ENCODE data around the gene DYNLL1. TPM values are rescaled to one million over a fixed set of nuclear protein-coding genes. Genes with fewer than 3 reads are reported as not detected.

DYNLL1 gene
- total RNA-seq, 1 experiment from 2014 or later, result 618 TPM

DNA sequence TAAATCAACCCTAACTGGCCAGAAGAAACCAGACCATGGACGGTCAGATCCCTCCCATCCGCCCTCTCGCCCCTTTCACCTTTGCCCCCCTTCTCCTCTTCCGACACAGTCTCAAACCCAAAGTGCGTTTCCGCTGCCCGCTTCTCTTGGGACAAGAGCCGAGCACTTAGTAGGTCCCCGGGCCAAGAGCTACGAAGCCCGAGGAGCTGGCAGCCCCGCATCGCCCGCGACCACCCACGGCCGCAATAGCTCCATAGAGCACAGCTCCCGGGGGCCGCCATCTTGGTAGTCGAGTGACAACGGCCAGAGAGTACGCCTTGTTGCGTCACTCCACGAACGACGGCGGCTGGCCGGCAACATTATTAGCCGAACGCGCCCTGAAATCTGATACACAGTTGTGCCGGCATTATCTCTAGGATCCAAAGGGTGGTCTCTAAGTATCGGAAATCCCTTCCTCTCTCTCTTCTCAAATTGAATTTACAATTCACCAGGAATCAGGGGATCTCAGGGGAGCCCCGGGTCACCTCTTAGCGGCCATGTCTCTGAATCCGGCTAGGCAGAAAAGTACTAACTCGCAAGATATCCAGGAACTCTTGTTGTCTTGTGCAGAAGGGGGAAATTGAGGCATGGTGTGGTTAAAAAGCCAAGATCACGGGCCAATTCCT, 33.1 kb downstream of the DYNLL1 start, which contains the start of gene COQ5:
TSS of gene COQ5 (minus strand) at position 298 of the 665 bp plus-strand sequence. CDS start at position 281, 17 bp downstream.
- Mint-ChIP-seq H3K27ac (peak within 1 kb of the TSS; percentile 99 to 100 (median 100)), H3K36me3 (ENCODE audit: insufficient read depth in 1 of 3, low read depth in 3 of 3) (peaks cover 0 to 8% (median 5%) of the 10 kb centered on the region in 3 experiments; a peak in 5 of 7 replicates), H3K9me3 (no peaks in the 10 kb centered on the region), H3K4me3 (peak within 1 kb of the TSS; percentile 99 to 100), H3K27me3 (ENCODE audit: low read depth) (no peaks in the 10 kb centered on the region), H3K4me1 (peaks cover 11% of the 10 kb centered on the region in 2 experiments)
- no peak for TF ChIP-seq CTCF (conservative IDR thresholded peaks at IDR 0.05)
- Histone ChIP-seq H3K27ac (ENCODE audit: insufficient read length, low read depth, low read length) (peak within 1 kb of the TSS; percentile 22), H2BK20ac (ENCODE audit: low read depth, low read length, poor library complexity, severe bottlenecking) (no peak within 1 kb of the TSS), H4K20me1 (ENCODE audit: control insufficient read depth, insufficient read depth, insufficient read length) (no peaks in the 10 kb centered on the region), H2BK12ac (ENCODE audit: insufficient read length, low read depth, low read length) (no peak within 1 kb of the TSS), H3K23me2 (ENCODE audit: insufficient read length, low read depth, low read length, poor library complexity, severe bottlenecking) (peaks cover 7% of the 10 kb centered on the region), H3K27me3 (ENCODE audit: insufficient read depth, low read length) (no peaks in the 10 kb centered on the region), H3K23ac (ENCODE audit: insufficient read length, low read depth, low read length) (no peak within 1 kb of the TSS), H2AK5ac (ENCODE audit: insufficient read length, low read length) (no peak within 1 kb of the TSS), H3K79me2 (ENCODE audit: insufficient read depth, low read length) (no peaks in the 10 kb centered on the region), H4K91ac (ENCODE audit: insufficient read length, low read depth, low read length) (no peak within 1 kb of the TSS), H4K5ac (ENCODE audit: insufficient read length, low read depth, low read length) (peak within 1 kb of the TSS; percentile 18), H3K4me1 (ENCODE audit: insufficient read depth, low read length) (no peaks in the 10 kb centered on the region), H3K9ac (ENCODE audit: extremely low read depth, insufficient read length, low read length) (peak within 1 kb of the TSS; percentile 92), H3K18ac (ENCODE audit: insufficient read length, low read depth, low read length) (peak within 1 kb of the TSS; percentile 96), H2BK120ac (ENCODE audit: low read depth, low read length, poor library complexity, severe bottlenecking) (peak within 1 kb of the TSS; percentile 54), H2BK15ac (ENCODE audit: low read depth, low read length) (no peak within 1 kb of the TSS), H3K56ac (ENCODE audit: insufficient read length, low read depth, low read length) (no peak within 1 kb of the TSS), H4K8ac (replicated peaks; ENCODE audit: insufficient read length, low read depth, low read length) (no peak within 1 kb of the TSS), H3K79me1 (ENCODE audit: insufficient read depth, low read depth, low read length, poor library complexity, severe bottlenecking) (no peaks in the 10 kb centered on the region), H3K4me2 (ENCODE audit: insufficient read depth, insufficient read length, low read length) (peak within 1 kb of the TSS; percentile 91), H3T11ph (ENCODE audit: low read length) (peak within 1 kb of the TSS; percentile 20), H2AFZ (ENCODE audit: low read length) (peak within 1 kb of the TSS; percentile 74), H3K4ac (ENCODE audit: low read depth, low read length) (no peak within 1 kb of the TSS; the same call in 1 of the 2 replicates), H2BK5ac (ENCODE audit: insufficient read length, low read length) (peak within 1 kb of the TSS; percentile 42), H3K9me3 (ENCODE audit: control insufficient read depth, low read depth, low read length) (no peaks in the 10 kb centered on the region), H3K14ac (ENCODE audit: insufficient read depth, low read length) (peak within 1 kb of the TSS; percentile 96)
- WGBS (ENCODE audit: extremely low coverage, insufficient read length, low lambda C conversion rate), result no CpG with 5 or more reads among the region's 38 CpGs
- peak; percentile 93 for DNase-seq
